HG03175 (cell line): ENCODE measurements around the gene AKR1E2.
A peak's percentile ranks its signal among the peaks of the same experiment; 100 is the strongest.

Experiments used
- ATAC-seq: cut with Tn5 transposase; IDR thresholded peaks from one replicate; pipeline ENCODE4 v1.9.1; 2021; ENCODE audit warnings: mild to moderate bottlenecking, moderate library complexity; ENCODE audit not compliant: unreplicated experiment

AKR1E2 gene

GRCh38 chr10:4843525-4844180, 17.6 kb downstream of the AKR1E2 start:
- no peak for ATAC-seq

DNA sequence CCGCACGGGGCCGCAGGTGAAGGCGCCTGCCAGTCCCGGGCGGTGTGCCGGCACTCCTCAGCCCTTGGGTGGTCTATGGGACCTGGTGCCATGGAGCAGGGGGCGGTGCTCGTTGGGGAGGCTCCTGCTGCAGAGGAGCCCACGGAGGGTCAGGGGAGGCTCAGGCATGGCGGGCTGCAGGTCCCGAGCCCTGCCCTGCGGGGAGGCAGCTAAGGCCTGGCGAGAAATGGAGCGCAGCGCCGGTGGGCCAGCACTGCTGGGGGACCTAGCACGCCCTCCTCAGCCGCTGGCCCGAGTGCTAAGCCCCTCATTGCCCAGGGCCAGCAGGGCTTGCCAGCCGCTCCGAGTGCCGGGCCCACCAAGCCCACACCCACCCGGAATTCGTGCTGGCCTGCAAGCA, 18.9 kb downstream of the AKR1E2 start:
- ATAC-seq, result no peak

DNA sequence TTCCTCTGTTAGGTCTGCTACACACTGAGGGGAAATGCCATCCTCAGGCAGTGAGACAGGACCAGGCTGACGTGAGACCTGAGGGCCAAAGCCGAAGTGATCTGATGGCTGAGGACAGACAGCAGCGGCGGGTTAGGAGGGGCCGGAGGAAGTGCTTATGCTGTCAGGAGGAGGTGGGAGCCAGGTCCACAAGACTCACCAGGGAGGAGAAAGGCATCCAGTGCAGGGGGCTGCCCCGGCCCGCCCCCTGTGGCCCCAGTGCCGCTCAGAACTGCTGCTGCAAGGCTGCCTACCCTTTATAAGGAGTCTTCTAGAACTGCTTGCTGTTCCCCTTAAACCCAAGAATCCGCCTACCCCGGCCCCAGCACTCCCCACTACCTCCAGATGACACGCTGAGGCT, 19.8 kb downstream of the AKR1E2 start:
- no peak for ATAC-seq

GRCh38 chr10:4846775-4847174, 20.8 kb downstream of the AKR1E2 start:
- ATAC-seq, result no peak

DNA sequence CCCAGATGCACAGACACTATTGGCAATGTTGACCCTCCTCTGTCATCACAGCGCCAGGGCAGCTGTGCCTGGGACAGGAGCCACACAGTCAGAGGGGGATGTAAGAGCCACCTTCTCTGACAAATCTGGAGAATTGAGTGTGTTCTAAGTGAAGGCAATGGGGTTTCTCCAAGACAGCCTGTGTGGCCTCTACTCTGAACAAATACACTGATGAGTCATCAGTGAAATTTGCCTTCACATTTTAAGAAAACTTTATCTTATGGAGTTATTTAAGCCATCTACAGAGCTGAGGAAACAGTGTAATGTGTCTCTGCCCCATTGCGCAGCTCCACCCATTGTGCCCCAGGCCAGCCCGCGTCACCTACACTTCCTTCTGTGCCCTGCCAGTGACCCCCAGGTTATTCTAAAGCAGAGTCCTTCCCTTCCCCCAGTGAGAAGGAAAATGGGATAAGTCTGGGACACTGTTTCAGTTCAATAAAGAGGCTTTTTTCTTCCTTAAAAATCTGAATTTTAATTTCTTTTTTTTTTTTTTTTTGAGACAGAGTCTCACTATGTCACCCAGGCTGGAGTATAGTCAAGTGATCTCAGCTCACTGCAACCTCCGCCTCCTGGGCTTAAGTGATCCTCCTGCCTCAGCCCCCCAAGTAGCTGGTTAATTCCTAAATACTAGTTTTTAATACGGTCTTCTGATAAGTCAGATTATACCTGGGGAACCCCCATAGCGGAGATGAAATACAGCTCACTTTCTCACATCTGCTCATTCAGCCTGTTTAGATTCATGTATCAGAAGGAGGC, 21.8 kb downstream of the AKR1E2 start:
- ATAC-seq, result no peak

DNA sequence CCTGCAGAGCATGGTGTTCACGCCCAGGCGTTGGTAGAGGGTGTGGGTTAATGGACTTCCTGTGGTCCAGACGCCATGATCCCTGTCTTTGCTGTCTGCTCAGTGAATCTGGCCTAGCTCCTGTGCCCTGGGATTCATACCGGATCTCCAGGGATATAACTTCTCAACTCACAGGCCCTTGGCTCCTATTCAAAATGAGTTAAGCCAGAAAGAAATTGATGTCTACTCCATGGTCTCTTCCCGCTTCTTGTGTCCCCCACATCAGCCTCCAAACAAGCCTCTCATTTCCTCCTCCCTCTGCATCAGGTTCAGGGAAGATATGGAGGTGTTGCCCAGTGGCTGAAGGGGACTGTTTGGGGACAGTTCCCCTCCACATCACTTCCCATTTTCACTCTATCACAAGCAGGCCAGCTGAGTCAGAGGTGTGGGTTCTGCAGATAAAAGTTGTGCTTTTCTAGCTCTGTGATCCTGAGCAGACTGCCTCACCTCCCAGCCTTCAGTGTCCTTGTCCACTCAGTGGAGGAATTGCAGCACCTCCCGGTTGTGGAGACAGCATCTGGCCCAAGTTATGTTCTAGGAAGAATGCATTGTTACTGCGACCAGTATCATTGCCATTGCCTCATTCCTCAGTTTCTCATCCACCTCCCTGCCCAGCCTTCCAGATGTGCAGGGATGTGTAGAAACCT, 22.5 kb downstream of the AKR1E2 start:
- ATAC-seq, result no peak

GRCh38 chr10:4849042-4849402, 23.0 kb downstream of the AKR1E2 start:
- ATAC-seq, result no peak

DNA sequence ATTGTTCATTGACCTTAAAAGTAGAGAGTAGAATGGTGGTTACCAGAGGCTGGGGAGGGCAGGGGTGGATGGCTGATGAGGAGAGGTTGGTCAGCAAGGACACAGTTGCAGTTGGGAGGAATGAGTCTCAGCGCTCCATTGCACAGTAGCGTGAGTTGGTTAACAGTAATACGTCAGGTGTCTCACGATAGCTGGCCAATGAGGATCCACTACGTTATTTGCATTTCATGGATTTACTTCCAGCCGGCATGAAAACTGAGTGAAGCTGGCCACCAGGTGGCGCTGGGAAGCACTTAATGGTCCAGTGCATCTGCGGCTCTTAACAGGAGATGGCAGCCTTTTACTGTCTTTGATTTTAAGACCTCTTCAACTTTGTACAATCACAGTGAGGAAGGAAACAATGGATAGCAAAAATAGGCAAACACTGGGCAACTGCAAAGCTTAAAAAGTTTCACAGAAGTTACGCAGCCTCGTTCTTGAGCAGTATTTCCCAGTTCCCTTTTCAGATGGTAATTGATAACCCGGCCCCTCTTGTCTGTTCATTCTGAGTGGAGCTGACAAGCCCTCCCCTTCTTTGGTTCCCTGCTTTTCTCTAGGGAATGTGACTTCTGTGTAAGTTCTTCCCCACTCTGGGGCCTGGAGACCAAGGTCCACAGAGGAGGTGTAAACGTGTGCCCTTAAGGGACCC, 23.7 kb downstream of the AKR1E2 start:
- peak; percentile 92 for ATAC-seq

DNA sequence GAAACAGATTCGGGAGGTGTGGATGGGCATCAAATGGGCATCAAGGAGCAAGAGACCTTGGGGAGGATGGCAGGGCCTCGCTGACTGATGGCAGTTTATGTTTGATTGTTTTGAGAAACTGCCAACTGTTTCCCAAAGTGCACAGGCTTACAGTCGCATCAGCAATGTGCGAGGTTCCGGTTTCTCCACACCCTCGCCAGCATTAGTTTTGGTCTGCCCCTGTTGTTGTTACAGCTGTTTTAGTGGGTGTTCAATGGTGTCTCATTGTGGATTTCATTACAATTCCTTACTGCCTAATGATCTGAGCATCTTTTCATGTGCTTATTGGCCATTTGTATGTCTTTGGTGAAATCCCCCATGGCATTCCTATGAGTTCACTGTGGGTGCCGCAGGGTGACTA, 24.4 kb downstream of the AKR1E2 start:
- no peak for ATAC-seq

- no peak for ATAC-seq
Observed at GRCh38 chr10:4851176-4851575, 25.2 kb downstream of the AKR1E2 start.

DNA sequence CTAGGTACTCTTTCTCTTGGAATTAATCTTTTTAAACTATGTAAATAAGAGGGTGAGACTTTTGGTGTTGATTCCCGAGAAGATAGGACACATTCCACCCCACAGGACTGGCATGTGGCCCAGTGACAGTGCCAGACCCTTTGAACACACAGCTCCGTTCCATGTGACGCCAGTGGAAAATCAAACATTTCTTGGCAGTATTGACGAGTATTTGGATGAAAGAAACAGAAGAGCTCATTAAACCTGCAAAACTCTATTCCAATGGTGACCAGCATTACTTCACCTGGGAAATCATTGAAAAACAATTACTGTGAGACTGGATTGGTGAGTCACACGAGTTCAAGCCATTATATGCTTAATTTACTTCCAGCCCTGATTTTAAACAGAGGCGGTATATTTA, 25.8 kb downstream of the AKR1E2 start:
- no peak for ATAC-seq

DNA sequence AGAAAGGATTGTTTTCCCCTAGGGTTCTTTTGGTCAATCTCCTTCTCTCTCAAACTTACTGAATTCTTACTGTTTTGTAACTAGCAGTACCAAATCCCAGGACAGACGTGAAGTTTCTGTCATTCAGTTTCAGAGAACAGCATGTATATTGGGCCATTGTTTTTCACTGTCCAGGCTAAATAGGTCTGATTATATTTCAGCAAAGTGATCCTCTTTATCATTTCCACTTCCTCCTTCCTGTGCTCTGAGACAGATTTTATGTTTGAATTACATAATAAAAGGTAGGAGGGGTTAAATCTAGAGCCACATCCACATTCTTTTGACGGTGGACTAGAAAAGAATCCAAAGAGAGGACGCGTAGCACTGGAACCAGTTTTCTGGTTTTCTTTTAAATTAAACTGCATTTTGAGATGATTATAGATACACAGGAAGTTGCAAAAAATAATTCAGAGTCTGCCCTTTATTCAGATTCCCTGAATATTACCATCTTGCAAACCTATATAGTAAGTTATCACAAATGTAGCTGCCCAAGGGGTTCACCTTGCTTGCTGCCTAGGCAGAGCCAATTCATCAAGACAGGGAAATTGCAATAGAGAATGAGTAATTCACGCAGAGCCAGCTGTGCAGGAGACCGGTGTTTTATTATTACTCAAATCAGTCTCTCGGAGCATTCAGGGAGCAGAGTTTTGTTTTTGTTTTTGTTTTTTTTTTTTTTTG, 40.1 kb downstream of the AKR1E2 start:
- ATAC-seq, result no peak

DNA sequence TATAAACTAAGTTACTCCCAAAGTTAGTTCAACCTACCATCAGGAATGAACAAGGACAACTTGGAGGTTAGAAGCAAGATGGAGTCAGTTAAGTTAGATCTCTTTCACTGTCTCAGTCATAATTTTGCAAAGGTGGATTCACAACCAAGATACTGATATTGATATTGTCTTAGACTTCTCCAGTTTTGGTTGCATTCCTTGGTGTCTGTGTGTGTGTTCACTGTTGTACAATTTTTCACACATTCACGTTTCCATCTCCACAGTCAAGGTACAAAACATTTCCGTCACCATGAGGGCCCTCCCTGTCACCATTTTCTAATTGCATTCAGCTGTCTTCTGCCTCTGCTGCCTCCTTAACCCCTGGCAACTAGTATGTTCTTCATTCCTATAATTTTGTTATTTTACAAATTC, 41.1 kb downstream of the AKR1E2 start:
- ATAC-seq, result no peak

DNA sequence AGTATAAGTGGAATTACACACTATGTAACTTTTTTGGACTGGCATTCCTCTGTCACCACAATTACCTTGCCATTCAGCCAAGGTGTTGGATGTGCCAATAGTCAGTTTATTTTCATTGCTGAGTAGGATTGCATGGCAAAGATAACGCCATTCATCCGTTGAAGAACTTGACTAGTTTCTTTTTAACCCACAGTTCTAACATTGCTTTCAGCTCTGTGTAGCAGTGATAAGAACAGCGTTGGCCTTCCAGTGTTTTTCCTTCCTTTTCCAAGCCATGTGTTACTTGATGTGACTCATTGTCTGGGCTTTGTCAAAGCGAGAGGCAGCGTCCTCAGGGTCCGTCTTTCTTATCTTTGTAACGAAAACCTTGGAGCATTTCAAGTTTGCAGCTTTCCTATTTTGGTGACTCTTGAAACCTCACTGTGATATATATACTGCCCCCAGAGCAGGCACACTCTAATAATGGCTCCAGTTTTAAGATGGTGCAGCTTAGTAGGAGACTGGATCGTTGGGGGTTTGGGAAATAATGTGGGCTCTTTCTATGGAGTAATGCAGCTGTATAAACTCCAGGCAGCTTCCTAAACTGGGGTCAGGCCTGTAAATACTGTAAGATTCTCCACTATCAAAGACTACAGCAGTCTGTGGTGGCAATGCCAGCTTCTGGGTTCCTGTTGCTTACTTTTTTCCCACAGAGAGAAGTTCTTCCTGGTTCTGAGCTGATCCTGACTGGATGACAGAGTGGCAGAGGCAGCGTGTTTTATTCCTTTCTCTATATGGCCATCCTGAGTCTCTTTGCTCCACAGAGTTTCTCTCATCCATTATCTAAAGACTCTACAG, 41.7 kb downstream of the AKR1E2 start:
- no peak for ATAC-seq

DNA sequence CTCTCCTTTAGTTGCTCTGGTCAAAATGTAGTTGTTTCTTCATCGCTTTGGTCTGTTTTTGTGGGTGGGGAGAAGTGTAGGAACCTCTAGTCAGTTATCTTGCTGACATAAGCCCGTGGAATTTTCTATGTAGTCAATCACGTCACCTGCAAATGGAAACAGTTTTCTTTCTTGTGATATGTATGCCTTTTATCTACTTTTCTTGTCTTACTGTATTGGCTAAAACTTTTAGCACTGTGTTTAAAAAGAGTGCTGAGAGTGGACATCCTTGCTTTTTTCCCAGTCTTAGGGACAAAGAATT, 42.3 kb downstream of the AKR1E2 start:
- ATAC-seq, result no peak

DNA sequence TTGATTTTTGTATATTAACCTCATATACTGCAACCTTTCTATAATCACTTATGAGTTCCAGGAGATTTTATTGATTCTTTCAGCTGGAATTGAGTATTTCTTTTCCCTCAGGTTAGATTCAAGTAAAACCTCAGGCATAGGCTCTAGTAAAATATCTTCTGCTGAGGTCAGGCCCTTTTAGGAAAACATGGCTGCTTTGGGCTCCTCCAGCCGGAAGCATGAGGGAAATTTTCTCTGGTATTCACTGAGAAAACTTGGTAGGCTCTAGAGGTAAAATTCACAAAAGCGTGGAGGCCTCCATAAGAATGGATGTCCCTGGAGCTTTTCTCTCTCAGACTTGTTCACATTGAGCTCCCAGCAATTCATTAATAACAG, 56.7 kb downstream of the AKR1E2 start:
- ATAC-seq, result no peak

GRCh38 chr10:4883079-4883739, 57.2 kb downstream of the AKR1E2 start:
- ATAC-seq, result no peak

DNA sequence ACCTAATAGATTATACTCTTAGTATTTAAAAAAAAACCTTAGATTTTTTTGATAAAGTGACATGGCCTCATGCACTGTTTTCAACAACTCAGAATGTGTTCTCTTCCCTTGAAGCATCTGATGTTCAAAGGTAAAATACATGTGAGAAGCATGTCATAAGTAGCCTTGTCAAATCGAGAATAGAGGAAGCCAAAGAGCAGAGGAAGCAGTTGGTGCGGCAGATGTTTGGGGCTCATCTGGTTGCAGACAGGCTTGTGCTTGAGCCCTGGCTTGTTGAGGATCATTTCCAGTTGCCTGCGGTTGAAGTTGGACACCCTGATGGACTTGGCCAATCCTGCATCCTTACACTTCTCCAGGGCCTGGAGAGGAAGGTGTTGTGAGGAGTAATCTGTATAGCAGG, 59.2 kb downstream of the AKR1E2 start:
- no peak for ATAC-seq

- ATAC-seq, result no peak
Observed at GRCh38 chr10:4887501-4887900, 61.5 kb downstream of the AKR1E2 start.

- no peak for ATAC-seq
Observed at GRCh38 chr10:4888236-4888635, 62.2 kb downstream of the AKR1E2 start.
